Activated B cell treated with CpG ODN at 0.5 μM for 24 hours (primary cell): ENCODE measurements around the gene ILF2. TPM values are rescaled to one million over a fixed set of nuclear protein-coding genes. Genes with fewer than 3 reads are reported as not detected.
"Not testable (repeated sequence)": the region's sequence is repeated elsewhere in the genome, so short reads cannot be mapped to it uniquely, and the experiment has no call there.

Experiments used
- ATAC-seq: fragments of 200-7000 bp; cut with Tn5 transposase; one replicate; pipeline ENCODE4 v1.10.0; 2021; ENCODE audit warnings: low read depth, mild to moderate bottlenecking, moderate library complexity
- CTCF ChIA-PET: fragments of 350-600 bp; sonication (Branson Sonifier 250); formaldehyde crosslinking; loops from one replicate; lab custom pipeline; 2021; ENCODE audit warnings: antibody characterized with exemption; lab: Charles Lee
- POLR2A ChIA-PET: fragments of 350-600 bp; sonication (Branson Sonifier 250); formaldehyde crosslinking; loops from one replicate; lab custom pipeline; 2021; ENCODE audit warnings: antibody characterized with exemption; lab: Charles Lee
- DNase-seq: peaks from one replicate; pipeline ENCODE4 v3.0.0; 2022
- H3K27ac Mint-ChIP-seq: one replicate; pipeline ENCODE4 v1.8.0; 2020; ENCODE audit warnings: mixed read lengths
- H3K27me3 Mint-ChIP-seq: one replicate; pipeline ENCODE4 v1.8.0; 2021; ENCODE audit warnings: mixed read lengths
- H3K36me3 Mint-ChIP-seq: one replicate; pipeline ENCODE4 v1.8.0; 2021; ENCODE audit warnings: low read depth, mixed read lengths
- H3K4me1 Mint-ChIP-seq: one replicate; pipeline ENCODE4 v1.8.0; 2021; ENCODE audit warnings: mixed read lengths
- H3K4me3 Mint-ChIP-seq: one replicate; pipeline ENCODE4 v1.8.0; 2020; ENCODE audit warnings: mild to moderate bottlenecking, mixed read lengths
- H3K9me3 Mint-ChIP-seq: one replicate; pipeline ENCODE4 v1.8.0; 2020; ENCODE audit warnings: mixed read lengths
- CTCF ChIP-seq: fragments of 200-600 bp; IDR thresholded peaks from one replicate; pipeline ENCODE4 v1.8.0; 2022; ENCODE audit warnings: antibody characterized with exemption, mild to moderate bottlenecking
- intact Hi-C: fragments of 100-400 bp; cut with micrococcal nuclease; formaldehyde crosslinking; loops from one replicate; pipeline ENCODE4 v1.15.1; 2024
- total RNA-seq: library from RNA; stranded (reverse); gene quantifications from 2 replicates; pipeline ENCODE4 v1.2.3, GENCODE V29; 2022

The ILF2 gene
- total RNA-seq, 1 donor from 2014 or later = 182 TPM

GRCh38 chr1:153670257-153670858 lies 435 bp downstream of the ILF2 start:
- Mint-ChIP-seq H3K9me3 (no peaks in the 10 kb centered on the region), H3K4me1 (peaks cover 28% of the 10 kb centered on the region), H3K27ac (no peak overlapping the region), H3K36me3 (peaks cover 48% of the 10 kb centered on the region), H3K27me3 (no peaks in the 10 kb centered on the region), H3K4me3 (no peak overlapping the region)
- DNase-seq = no peak
- no peak for TF ChIP-seq CTCF
- ChIA-PET CTCF (interaction anchor here (0.7 to 2.6 kb wide), 2 partner anchors 42 to 98 kb away, joined by 3 to 16 read pairs; no protein-coding TSS in a partner anchor), POLR2A (interaction anchor here (0.7 to 3.6 kb wide), 7 partner anchors 12 to 321 kb away, joined by 3 to 34 read pairs (median 7); partner anchors contain the start of genes CHTOP, RPS27 and SNAPIN)
- intact Hi-C loops = loop anchor here (2.0 to 5.0 kb wide), 4 partner anchors 120 to 252 kb away; partner anchors contain the start of gene GATAD2B
- no peak for ATAC-seq

GRCh38 chr1:153669606-153670005 lies 1.2 kb downstream of the ILF2 start:
- no peak overlapping the region for H3K27ac Mint-ChIP-seq

GRCh38 chr1:153668672-153669071 lies 2.1 kb downstream of the ILF2 start:
- Mint-ChIP-seq H3K4me1 (peaks cover 28% of the 10 kb centered on the region), H3K36me3 (peaks cover 65% of the 10 kb centered on the region)
- H3K27ac Mint-ChIP-seq, ATAC-seq, H3K27me3 Mint-ChIP-seq, H3K9me3 Mint-ChIP-seq, H3K4me3 Mint-ChIP-seq, intact Hi-C loops, DNase-seq: not testable (repeated sequence)
- ChIA-PET CTCF (interaction anchor here (0.7 to 2.2 kb wide), 2 partner anchors 96 to 266 kb away, joined by 3 to 5 read pairs; no protein-coding TSS in a partner anchor), POLR2A (interaction anchor here (0.7 kb wide), 1 partner anchor 128 kb away, joined by 3 read pairs; the partner anchor contains the start of gene S100A5)

More at GRCh38 chr1:153669606-153670005, 1.2 kb downstream of the ILF2 start:
- ATAC-seq (no peak), DNase-seq (no peak)
- POLR2A ChIA-PET = interaction anchor here (0.9 to 3.6 kb wide), 2 partner anchors 11 to 35 kb away, joined by 6 to 34 read pairs; partner anchors contain the start of genes CHTOP and SNAPIN
- intact Hi-C loops = loop anchor here (2.0 to 5.0 kb wide), 4 partner anchors 121 to 253 kb away; partner anchors contain the start of gene GATAD2B
- no peak for TF ChIP-seq CTCF
- Mint-ChIP-seq H3K4me3 (no peak overlapping the region), H3K9me3 (no peaks in the 10 kb centered on the region), H3K27me3 (no peaks in the 10 kb centered on the region), H3K4me1 (peaks cover 28% of the 10 kb centered on the region), H3K36me3 (peaks cover 56% of the 10 kb centered on the region)
- CTCF ChIA-PET = interaction anchor here (0.7 kb wide), 1 partner anchor 41 kb away, joined by 3 read pairs; no protein-coding TSS in a partner anchor

GRCh38 chr1:153667439-153667838 lies 3.4 kb downstream of the ILF2 start:
- intact Hi-C loops = no loop called here
- CTCF ChIA-PET = interaction anchor here (2.2 kb wide), 1 partner anchor 95 kb away, joined by 5 read pairs; no protein-coding TSS in a partner anchor
- H3K9me3 Mint-ChIP-seq = no peaks in the 10 kb centered on the region
- POLR2A ChIA-PET = interaction anchor here (0.6 to 2.7 kb wide), 3 partner anchors 33 to 336 kb away, joined by 4 to 13 read pairs (median 4); partner anchors contain the start of genes CHTOP and INTS3
- ATAC-seq = no peak
- H3K36me3 Mint-ChIP-seq = peaks cover 76% of the 10 kb centered on the region
- no peak overlapping the region for H3K27ac Mint-ChIP-seq
- no peak for DNase-seq
- TF ChIP-seq CTCF = no peak
- H3K27me3 Mint-ChIP-seq = no peaks in the 10 kb centered on the region
- H3K4me1 Mint-ChIP-seq = peaks cover 28% of the 10 kb centered on the region
- H3K4me3 Mint-ChIP-seq = no peak overlapping the region

GRCh38 chr1:153663211-153663610 lies 7.6 kb downstream of the ILF2 start:
- ChIA-PET CTCF (no interaction called here), POLR2A (no interaction called here)
- no peak for TF ChIP-seq CTCF
- intact Hi-C loops = no loop called here
- DNase-seq = no peak
- no peaks in the 10 kb centered on the region for H3K27me3 Mint-ChIP-seq
- no peaks in the 10 kb centered on the region for H3K9me3 Mint-ChIP-seq
- no peak for ATAC-seq
- H3K4me1 Mint-ChIP-seq = peaks cover 21% of the 10 kb centered on the region
- H3K36me3 Mint-ChIP-seq = peaks cover 83% of the 10 kb centered on the region
- no peak overlapping the region for H3K4me3 Mint-ChIP-seq
- no peak overlapping the region for H3K27ac Mint-ChIP-seq
